MV-4-11 (cell line): ENCODE measurements around the gene FBXO41.

Experiments
- DNase-seq: peaks from one replicate; lab custom pipeline; 2025; lab: John Stamatoyannopoulos, UW

FBXO41 gene, protein sequence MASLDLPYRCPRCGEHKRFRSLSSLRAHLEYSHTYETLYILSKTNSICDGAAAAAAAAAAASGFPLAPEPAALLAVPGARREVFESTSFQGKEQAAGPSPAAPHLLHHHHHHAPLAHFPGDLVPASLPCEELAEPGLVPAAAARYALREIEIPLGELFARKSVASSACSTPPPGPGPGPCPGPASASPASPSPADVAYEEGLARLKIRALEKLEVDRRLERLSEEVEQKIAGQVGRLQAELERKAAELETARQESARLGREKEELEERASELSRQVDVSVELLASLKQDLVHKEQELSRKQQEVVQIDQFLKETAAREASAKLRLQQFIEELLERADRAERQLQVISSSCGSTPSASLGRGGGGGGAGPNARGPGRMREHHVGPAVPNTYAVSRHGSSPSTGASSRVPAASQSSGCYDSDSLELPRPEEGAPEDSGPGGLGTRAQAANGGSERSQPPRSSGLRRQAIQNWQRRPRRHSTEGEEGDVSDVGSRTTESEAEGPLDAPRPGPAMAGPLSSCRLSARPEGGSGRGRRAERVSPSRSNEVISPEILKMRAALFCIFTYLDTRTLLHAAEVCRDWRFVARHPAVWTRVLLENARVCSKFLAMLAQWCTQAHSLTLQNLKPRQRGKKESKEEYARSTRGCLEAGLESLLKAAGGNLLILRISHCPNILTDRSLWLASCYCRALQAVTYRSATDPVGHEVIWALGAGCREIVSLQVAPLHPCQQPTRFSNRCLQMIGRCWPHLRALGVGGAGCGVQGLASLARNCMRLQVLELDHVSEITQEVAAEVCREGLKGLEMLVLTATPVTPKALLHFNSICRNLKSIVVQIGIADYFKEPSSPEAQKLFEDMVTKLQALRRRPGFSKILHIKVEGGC

DNA sequence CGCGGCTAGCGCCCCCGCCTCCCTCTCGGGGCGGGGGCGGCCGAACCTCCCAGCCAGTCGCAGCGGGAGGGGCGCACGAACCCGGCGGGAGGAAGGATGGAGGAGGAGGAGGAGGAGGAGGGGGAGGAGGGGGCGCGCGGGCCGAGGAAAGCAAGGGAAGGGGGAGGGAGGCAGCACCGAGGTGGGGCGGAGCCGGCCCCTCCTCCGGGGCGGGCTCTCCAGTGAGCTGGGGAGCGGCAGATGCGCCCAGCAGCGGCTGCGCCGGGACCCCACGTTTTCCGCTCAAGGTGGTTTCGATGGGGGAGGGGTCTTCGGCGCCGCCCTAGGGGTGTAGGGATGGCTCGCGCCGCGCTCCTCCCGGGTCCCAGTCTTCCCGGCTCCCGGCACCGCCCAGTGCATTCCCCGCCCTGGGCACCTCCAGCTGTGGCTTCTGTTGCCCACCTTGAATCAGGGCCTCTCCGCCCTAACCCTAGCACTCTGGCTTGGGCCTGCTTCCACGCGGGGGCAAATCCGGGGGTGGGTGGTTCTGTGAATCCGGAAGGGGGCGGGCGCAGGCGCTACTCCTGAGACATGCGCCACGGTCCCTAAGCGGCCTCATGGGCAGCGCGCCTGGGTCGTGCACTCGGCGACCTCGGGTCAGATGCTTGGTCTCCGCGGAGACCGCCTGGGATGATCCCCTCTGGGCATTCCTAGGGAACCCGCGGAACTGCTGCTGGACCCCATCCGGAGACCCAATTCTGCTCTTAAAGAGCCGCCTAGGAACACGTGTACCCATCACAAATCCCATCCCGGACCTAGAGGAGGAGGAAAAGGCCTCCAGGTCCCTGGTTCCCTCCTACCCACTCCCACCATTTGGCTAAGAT lies at the start of gene FBXO41:
TSS of gene FBXO41 (minus strand) at position 183 of the 863 bp plus-strand sequence. CDS start 14,848 bp downstream, outside the sequence.
- DNase-seq: peak; percentile 76

- DNase-seq: no peak
These were observed 49.8 kb upstream of the FBXO41 start for GRCh38 chr2:73334045-73334444.

DNA sequence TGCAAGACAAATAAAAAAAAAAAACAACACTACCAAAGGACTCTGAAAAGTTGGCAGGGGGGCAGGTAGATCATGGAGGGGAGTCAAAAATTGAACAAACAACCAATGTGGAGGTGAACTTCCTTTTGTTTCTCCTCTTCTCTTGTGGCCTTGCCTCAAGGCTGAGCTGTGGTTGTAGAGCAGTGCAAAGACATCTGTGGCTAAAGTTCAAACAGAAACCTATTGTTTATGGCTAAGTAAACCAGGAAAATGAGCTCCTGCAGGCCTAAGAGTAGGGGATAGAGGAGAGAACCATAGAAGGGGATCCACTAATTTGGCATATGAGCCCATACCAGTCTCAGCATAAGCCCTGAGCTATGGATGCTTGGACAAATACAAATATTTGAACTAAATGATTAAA lies 49.3 kb upstream of the FBXO41 start:
- no peak for DNase-seq

- DNase-seq: no peak
These were observed 39.9 kb upstream of the FBXO41 start for GRCh38 chr2:73324126-73324725.

DNA sequence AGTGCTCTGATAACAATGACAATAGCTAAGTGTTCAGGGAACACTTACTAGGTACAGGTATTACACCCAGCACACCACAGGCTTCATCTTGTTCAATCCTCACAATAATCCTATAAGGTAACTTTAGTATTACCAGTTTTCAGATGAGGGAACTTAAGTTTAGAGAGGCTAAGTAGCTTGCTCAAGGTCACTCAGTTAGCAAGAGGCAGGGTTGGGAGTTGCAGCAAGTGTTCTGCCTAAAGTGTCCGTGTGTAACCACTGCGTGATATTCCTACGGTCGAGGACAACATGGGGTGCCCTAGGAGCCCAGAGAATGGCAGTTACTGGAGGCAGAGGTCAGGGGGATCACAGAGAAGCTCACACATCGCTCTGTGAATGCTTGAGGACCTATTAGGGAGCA lies 39.3 kb upstream of the FBXO41 start:
- DNase-seq: no peak

GRCh38 chr2:73314441-73314840 lies 30.2 kb upstream of the FBXO41 start:
- DNase-seq: no peak

DNA sequence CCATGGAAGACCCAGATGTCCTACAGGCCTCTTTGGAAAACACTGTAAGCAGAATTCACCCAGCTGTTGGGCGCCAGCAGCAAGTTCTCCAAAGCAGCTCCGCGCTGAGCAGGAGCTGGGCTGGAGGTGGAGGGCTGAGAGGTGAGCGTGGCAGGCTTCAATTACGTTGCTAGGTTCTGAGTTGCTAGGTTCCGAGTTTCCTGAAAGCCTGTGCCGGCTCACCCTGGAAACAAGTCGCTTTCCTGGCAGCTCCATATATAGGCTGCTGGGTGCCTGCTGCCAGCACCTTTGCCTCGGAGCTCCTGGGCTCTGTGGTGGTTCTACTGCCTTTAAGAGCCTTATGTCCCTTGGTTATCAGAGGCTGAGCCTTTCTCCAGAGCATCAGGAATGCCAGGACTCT lies 23.4 kb upstream of the FBXO41 start:
- no peak for DNase-seq

- no peak for DNase-seq
These were observed 17.4 kb upstream of the FBXO41 start for GRCh38 chr2:73301636-73302035.

DNA sequence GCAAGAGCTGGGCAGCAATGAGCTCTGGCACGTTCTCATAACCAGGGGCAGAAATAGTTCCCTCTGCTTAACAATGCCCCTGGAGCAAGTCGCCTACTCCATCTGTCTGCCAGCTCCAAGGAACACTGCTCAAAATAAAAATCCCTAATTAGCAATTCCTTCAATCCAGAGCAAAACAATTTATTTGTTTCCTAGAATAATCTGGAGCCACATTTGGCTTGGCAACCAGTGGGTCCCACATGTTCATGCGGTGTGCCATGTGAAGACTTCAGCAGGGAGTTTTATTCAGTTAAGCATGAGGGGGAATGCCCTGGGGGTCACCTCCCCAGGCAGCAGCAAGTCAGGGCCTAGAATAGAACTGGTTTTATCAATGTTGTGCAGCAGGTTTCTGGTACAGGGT lies 16.6 kb upstream of the FBXO41 start:
- no peak for DNase-seq

- no peak for DNase-seq
These were observed 13.3 kb upstream of the FBXO41 start for GRCh38 chr2:73297586-73297985.

DNA sequence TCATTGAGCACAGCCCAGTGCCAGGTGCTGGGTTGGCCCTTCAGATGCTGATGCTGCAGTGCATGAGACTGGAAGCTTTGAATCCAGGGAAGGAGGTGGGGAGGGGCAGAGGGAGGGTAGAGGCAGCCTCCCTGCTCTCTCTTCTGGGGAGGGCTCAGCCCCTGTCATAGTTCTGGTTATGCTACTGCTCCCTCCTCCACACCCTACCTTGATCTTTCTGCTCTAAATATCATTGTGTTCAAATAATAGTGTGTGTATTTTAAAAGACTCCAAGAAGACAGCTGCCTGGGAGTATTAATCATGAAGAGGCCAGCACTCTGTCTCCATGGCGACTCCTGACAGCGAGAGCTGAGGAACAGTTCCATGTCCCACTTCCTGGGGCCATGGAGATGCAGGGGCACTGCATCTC lies 12.9 kb upstream of the FBXO41 start:
- DNase-seq: no peak

DNA sequence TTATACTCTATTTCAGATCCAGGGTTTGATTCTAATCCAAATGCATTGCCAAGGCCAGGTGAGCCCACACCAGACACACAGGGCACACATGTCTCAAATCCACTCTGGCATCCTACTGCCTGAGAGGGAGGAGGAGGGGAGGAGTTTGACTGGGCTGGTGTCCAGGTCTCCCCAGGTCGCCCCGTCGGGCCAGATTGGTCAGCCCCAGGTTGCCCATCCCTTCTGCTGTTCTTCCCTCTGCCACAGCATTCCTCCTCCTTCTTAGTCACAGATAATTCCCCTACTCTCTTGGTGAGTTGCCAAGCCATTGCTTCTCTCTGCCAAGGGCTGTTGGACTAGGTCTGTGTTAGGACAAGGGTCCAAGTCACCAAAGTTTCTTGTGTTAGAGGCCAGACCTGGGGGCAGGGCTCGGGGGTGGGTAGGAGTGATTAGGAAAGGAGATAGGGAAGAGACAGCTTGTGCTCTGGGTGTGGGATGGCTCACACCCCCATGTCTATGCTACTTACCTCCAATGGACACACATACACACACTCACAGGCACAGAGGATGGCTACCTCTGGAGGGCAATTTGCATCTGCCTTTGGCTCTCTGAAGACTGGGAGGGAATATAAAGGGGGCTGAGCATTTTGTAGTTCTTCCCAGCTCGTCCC lies 11.6 kb upstream of the FBXO41 start:
- no peak for DNase-seq

GRCh38 chr2:73294239-73294638 lies 10.0 kb upstream of the FBXO41 start:
- DNase-seq: no peak

GRCh38 chr2:73293534-73294171 lies 9.4 kb upstream of the FBXO41 start, which contains the start of gene EGR4:
EGR4 (minus strand) TSS chr2:73293548; CDS start chr2:73293317, 231 bp downstream.
- peak; percentile 78 for DNase-seq

GRCh38 chr2:73292906-73293533 lies 8.7 kb upstream of the FBXO41 start:
- no peak for DNase-seq

- DNase-seq: no peak
These were observed 8.1 kb upstream of the FBXO41 start for GRCh38 chr2:73292316-73292905.

DNA sequence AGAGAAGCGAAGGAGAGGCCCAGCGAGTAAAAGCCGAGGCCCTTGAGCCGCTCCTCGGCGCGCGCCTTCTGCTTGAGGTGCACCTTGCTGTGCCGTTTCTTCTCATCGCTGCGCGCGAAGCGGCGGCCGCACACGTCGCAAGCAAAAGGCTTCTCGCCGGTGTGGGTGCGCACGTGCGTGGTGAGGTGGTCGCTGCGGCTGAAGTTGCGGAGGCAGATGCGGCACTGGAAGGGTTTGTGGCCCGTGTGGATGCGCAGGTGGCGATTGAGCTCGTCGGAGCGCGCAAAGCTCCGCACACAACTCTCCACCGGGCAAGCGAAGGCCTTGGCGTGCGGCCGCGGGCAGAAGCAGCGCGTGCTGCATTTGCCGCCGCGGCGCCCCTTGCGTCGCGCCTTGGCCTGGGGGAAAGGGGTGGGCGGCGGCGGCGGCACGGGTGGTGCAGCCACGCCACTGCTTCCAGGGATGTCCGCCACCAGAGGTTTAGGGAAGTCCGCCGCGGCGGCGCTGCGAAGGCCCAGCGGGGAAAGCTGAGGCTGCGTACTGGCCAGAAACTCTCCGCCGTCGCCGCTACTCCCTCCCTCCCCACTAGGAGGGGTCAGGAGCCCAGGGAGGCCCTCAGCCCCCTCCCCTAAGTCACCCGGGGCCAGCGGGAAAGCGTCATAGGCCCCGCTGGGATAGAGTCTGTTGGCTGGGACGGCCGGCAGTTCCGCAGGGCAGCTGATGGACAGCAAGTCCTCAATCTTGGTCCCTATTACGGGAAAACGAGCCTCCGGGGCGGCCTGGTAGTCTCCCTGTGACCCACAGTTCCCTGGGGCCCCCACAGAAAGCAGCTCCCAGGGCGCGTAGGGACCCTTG lies 7.4 kb upstream of the FBXO41 start:
- DNase-seq: no peak

DNA sequence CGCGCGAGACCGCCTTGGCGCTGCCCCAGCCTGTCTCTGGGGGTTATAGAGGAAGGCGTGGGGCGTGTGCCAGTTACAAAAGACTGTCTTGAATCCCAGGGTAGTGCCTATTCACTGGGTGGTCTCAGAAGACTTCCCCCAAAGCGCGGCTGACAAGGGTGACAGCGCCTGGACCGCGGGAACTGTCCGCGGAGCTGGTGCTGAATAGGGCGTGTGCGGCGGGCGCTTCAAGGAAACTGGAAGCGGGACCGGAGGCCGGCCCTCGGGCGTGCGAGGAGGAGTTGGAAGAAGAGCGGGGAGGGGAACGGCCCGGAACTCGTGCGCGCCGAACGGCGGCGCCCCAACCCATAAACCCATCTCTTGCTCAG lies 6.8 kb upstream of the FBXO41 start:
- peak; percentile 64 for DNase-seq
